Muscle layer of duodenum (tissue), 2 donors: Measurements from ENCODE around the gene RNF39.
"Not testable (repeated sequence)": the region's sequence is repeated elsewhere in the genome, so short reads cannot be mapped to it uniquely, and the experiment has no call there.

ENCODE experiments used
- H3K27ac ChIP-seq: one replicate; pipeline ENCODE4 v1.7.0; 2013; ENCODE audit warnings: mild to moderate bottlenecking, low read length
- H3K27me3 ChIP-seq: one replicate; pipeline ENCODE4 v1.7.0; 2013; ENCODE audit warnings: low read depth, mild to moderate bottlenecking, control low read depth, low read length
- H3K36me3 ChIP-seq, 2 donors: one replicate each; pipeline ENCODE4 v1.7.0; 2013; ENCODE audit warnings: low read length in 2 of 2, control low read depth in 1 of 2, mild to moderate bottlenecking in 1 of 2; ENCODE audit not compliant: insufficient read depth in 2 of 2, control insufficient read depth in 1 of 2
- H3K4me1 ChIP-seq, 2 donors: one replicate each; pipeline ENCODE4 v1.7.0; 2013; ENCODE audit warnings: low read length in 2 of 2, mild to moderate bottlenecking in 2 of 2, control low read depth in 1 of 2, moderate library complexity in 1 of 2; ENCODE audit not compliant: insufficient read depth in 2 of 2, control insufficient read depth in 1 of 2
- H3K4me3 ChIP-seq, 2 donors: one replicate each; pipeline ENCODE4 v1.7.0; 2013; ENCODE audit warnings: low read length in 2 of 2, low read depth in 1 of 2, mild to moderate bottlenecking in 1 of 2
- H3K9me3 ChIP-seq, 2 donors: one replicate each; pipeline ENCODE4 v1.7.0; 2013; ENCODE audit warnings: low read length in 2 of 2, control low read depth in 1 of 2, mild to moderate bottlenecking in 1 of 2; ENCODE audit not compliant: control insufficient read depth in 1 of 2
- donor health status: healthy.

RNF39 gene

DNA sequence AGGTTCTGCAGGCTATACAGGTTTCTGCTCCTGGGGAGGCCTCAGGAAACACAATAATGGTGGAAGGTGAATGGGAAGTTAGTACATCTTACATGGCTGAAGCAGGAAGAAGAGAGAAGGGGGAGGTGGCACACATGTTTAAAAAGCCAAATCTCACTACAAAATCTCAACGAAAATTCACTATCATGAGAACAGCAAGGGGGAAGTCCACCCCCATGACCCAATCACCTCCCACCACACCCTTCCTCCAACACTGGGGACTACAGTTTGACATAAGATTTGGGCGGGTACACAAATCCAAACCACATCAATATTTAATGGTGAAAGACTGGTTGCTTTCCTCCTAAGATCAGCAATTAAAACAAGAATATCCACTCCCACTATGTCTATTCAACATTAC lies 28.3 kb downstream of the RNF39 start:
- Histone ChIP-seq H3K27me3 (no peaks in the 10 kb centered on the region), H3K27ac (no peak overlapping the region), H3K4me3 (no peak overlapping the region), H3K4me1 (no peaks in the 10 kb centered on the region), H3K36me3 (peaks cover 0 to 4% of the 10 kb centered on the region in 2 donors), H3K9me3 (no peaks in the 10 kb centered on the region)

DNA sequence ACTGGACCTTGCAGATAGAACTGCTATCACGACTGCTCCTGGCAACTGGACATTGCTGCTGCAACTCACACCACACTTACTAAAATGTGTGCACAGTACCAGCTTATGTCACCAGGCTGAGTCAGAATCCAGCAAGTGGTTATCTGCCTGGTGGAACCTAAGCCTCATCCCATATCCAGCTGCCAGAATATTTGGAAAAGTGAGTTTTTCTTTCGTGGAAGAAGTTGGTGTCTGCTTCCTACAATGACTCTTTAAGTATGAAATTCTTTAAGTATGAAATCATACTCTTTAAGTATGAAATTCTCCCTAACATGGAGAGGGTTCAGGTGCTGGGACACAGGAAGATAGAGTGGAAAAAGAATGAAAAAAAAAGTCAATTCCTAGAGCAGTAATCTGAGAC lies 30.9 kb downstream of the RNF39 start:
- Histone ChIP-seq H3K27ac (no peak overlapping the region), H3K36me3 (no peaks in the 10 kb centered on the region), H3K4me3 (no peak overlapping the region), H3K4me1 (no peaks in the 10 kb centered on the region), H3K27me3 (no peaks in the 10 kb centered on the region), H3K9me3 (no peaks in the 10 kb centered on the region)

DNA sequence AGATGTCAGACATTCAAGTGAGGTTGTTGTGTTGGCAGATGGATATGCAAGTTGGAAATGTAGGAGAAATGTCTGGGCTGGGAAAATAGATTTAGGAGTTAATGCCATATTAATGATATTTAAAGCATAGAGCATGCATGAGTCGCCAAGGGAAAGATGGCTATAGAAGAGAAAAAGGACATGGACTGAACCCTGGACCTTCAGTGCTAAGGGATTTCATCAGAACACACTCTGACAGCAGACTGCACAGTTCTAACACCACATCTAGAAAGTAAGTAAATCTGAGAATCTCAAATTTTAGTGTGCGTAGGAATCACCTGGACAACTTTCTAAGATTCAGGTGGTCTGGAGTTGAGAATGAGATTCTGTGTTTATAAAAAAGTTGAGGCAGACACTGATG lies 31.8 kb downstream of the RNF39 start:
- no peak overlapping the region for H3K4me3 ChIP-seq
- no peaks in the 10 kb centered on the region for H3K27me3 ChIP-seq
- H3K27ac ChIP-seq, result no peak overlapping the region
- H3K36me3 ChIP-seq, result no peaks in the 10 kb centered on the region
- no peaks in the 10 kb centered on the region for H3K9me3 ChIP-seq
- H3K4me1 ChIP-seq, result no peaks in the 10 kb centered on the region

DNA sequence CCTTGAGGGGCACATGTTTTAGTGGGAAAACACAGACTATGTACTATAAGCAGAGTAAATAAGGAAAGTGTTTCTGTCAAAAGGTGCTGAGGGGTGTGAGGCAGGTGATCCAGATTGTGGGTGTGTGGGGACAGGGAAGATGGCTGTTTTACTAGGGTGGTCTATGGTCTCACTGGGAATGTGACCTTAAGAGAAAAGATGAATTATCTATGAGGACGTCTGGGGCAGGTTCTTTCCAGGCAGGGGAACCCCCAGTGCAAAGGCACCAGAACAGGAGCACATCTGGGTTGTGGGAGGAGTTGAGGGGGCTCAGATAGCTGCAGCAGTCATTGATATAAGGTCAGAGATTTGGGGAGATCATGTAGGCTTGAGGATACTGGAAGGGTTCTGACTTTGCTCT lies 32.7 kb downstream of the RNF39 start:
- Histone ChIP-seq H3K27ac (no peak overlapping the region), H3K4me3 (no peak overlapping the region), H3K36me3 (no peaks in the 10 kb centered on the region), H3K27me3 (no peaks in the 10 kb centered on the region), H3K4me1 (no peaks in the 10 kb centered on the region), H3K9me3 (no peaks in the 10 kb centered on the region)

DNA sequence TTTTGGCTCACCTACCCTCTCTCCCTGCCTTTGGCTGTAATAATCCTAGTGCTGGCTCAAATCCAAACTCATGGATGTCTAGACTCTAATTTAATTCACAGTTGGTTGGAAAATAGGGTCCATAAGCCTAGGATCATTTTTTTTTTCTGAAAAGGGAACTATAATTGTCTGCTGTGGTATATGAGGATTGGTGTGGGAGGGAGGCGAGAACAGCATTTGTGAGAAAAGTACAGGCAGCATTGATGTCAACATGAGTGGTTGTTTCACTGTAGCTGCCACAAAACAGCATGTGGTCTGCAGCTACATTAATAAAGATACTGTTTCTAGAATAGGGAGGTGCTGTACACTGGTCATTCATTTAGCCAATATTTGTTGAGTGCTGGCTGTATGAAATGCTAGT lies 33.1 kb downstream of the RNF39 start:
- no peaks in the 10 kb centered on the region for H3K36me3 ChIP-seq
- no peaks in the 10 kb centered on the region for H3K9me3 ChIP-seq
- H3K4me3 ChIP-seq, result no peak overlapping the region
- no peaks in the 10 kb centered on the region for H3K27me3 ChIP-seq
- no peak overlapping the region for H3K27ac ChIP-seq
- H3K4me1 ChIP-seq, result no peaks in the 10 kb centered on the region

DNA sequence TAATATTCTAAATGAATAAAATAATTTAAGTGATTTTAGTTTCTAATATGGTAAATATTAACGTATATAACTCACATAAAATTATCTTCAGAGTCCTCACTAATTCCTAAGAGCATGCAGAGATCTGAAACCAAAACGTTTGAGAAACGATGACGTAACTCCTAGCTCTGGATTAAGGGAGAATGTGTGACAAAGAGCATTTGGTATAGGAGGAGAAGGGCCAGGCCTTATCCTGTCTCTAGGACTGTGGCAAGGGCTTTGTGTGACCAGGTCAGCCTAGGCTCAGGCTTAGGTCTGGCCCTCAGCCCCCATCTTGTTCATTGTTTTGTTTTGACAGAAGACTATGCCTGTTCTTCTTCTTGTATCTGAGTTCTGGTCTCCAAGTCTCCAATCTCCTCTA lies 33.7 kb downstream of the RNF39 start:
- no peak overlapping the region for H3K4me3 ChIP-seq
- H3K27ac ChIP-seq, result no peak overlapping the region
- H3K4me1 ChIP-seq, result no peaks in the 10 kb centered on the region
- H3K9me3 ChIP-seq, result no peaks in the 10 kb centered on the region
- H3K27me3 ChIP-seq, result no peaks in the 10 kb centered on the region
- H3K36me3 ChIP-seq, result no peaks in the 10 kb centered on the region

DNA sequence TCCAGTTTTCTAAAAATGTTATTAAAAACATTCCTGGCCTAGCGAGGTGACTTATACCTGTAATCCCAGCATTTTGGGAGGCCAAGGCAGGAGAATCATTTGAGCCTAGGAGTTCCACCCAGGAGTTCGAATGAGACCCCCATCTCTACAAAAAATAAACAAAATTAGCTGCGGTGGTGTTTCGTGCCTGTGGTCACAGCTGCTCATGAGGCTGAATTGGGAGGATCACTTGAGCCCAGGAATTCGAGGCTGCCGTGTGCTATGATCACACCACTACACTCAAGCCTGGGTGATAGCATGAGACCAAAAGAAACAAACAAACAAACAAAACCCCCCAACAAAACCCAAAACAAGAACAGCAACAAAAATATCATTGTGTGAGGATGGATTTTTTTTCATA lies 34.3 kb downstream of the RNF39 start:
- no peaks in the 10 kb centered on the region for H3K36me3 ChIP-seq
- H3K4me1 ChIP-seq, result no peaks in the 10 kb centered on the region
- no peaks in the 10 kb centered on the region for H3K9me3 ChIP-seq
- H3K4me3 ChIP-seq, result no peak overlapping the region
- H3K27ac ChIP-seq, result no peak overlapping the region
- no peaks in the 10 kb centered on the region for H3K27me3 ChIP-seq

DNA sequence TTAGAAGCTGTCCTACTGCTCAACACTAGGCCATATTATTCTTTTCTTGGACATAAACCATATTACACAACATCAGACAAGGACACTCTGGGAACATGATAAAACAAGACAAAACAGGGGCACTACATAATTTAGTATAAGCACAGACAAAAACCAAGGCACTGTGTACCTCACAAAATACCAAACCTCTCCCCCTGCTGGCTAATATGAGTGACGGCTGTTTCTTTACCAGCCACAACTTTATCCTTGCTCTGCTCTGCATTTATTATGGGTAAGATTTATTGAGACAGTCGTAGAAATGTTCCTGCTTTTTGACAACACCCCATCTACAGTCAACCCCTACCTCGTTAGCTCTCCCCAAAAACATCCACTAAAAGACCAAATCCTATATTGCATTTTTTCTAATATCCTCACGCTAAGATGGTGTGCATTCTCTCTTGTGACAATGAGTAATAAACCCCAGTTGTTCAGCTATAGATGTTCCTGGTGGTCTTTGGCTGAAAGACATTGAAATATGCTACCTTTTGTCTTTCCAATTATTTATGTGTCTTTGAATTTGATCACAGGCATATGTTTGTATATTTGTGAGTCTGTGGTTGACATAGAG lies 38.3 kb downstream of the RNF39 start:
- Histone ChIP-seq H3K36me3 (peaks cover 3 to 7% of the 10 kb centered on the region in 2 donors), H3K27ac (no peak overlapping the region), H3K4me1 (no peaks in the 10 kb centered on the region), H3K4me3 (no peak overlapping the region), H3K27me3 (no peaks in the 10 kb centered on the region), H3K9me3 (no peaks in the 10 kb centered on the region)

DNA sequence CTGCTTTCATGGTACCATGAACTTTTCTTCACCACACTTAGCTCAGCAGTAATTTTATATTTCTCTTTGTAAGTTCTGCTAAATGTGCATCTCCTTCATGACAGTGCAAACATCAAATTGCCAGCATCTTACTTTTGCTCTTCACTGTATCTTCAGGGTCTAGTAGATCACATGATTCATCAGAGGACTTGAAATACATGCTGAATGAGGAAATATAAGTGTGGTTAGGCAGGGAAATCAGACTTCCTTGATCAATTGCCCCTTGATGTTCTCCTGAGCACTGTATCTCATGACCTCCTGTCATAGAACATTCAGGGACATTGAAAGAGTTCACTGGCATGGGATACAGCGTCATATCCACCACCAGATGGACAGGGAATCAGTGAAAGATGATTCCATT lies 39.8 kb downstream of the RNF39 start:
- Histone ChIP-seq H3K4me1 (no peaks in the 10 kb centered on the region), H3K4me3 (no peak overlapping the region), H3K27me3 (no peaks in the 10 kb centered on the region), H3K9me3 (no peaks in the 10 kb centered on the region), H3K36me3 (peaks cover 3 to 7% of the 10 kb centered on the region in 2 donors), H3K27ac (no peak overlapping the region)

DNA sequence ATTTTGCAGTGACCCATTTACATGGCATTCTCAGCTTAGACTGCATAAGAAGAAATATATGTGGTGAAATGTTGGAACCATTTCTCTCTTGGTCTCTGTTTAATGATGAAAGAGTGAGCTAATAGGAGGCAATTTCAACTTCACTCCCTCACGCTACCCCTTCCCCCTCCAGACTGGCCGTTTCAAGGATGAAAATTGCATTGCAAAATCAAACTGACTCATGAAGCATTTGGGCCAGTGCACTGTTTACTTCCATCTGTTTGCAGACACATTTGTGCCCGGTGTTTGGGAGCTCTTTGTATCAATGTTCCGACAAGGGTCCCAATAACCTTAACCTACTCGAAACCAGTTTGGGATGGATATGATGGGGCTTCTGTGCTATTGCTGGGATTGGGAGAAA lies 42.1 kb downstream of the RNF39 start:
- H3K36me3 ChIP-seq, H3K4me1 ChIP-seq, H3K27ac ChIP-seq, H3K9me3 ChIP-seq, H3K4me3 ChIP-seq, H3K27me3 ChIP-seq: not testable (repeated sequence)

DNA sequence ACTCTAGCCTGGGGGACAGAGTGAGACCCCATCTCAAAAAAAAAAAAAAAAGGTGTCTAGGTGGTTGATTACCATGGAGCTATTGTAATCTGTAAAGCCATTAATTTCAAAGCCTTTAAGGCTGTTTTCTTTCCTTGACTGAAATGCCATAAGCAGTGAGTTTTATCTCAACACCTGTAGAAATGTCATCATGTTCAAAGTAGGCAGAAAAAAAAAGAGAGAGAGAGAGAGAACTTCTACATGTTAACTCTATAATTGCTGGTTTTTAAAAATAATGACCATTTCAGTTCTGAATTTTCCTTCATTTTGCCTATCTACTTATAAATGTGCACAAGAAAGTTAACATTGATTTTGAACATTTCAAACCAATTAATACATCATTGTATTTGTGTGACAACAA lies 44.2 kb downstream of the RNF39 start:
- peaks cover 3 to 7% of the 10 kb centered on the region in 2 donors for H3K36me3 ChIP-seq
- H3K4me1 ChIP-seq, result no peaks in the 10 kb centered on the region
- H3K27me3 ChIP-seq, result no peaks in the 10 kb centered on the region
- no peak overlapping the region for H3K27ac ChIP-seq
- H3K9me3 ChIP-seq, result no peaks in the 10 kb centered on the region
- no peak overlapping the region for H3K4me3 ChIP-seq

DNA sequence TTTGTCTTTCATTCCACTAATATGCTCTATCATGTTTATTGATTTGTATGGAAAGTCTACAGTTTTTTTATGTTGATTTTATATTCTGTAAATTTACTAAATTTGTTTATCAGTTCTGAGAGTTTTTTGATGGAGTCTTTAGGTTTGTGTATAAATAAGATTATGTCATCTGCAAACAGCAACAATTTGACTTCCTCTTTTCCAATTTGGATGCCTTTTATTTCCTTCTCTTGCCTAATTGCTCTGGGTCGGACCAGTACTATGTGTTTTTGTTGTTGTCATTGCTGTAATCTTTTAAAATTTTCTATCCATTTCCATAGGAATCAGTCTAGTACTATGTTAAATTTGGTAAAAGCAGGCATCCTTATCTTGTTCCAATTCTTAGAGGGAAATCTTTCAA lies 46.0 kb downstream of the RNF39 start:
- Histone ChIP-seq H3K4me1 (no peaks in the 10 kb centered on the region), H3K9me3 (no peaks in the 10 kb centered on the region), H3K4me3 (no peak overlapping the region), H3K27ac (no peak overlapping the region), H3K27me3 (no peaks in the 10 kb centered on the region), H3K36me3 (peaks cover 1 to 3% of the 10 kb centered on the region in 2 donors)
